Gastroesophageal sphincter (tissue), 3 donors: ENCODE data around the gene S1PR3.

Experiments
- EP300 ChIP-seq: sonication (generic); formaldehyde crosslinking; IDR thresholded peaks from one replicate; pipeline ENCODE4 v1.6.1; 2017; ENCODE audit warnings: antibody characterized with exemption, mild to moderate bottlenecking
- POLR2A ChIP-seq, 2 donors: fragments of 450-650 bp; IDR thresholded peaks; one replicate each; pipeline ENCODE4 v1.6.1; 2017; ENCODE audit warnings: antibody characterized with exemption in 2 of 2, mild to moderate bottlenecking in 2 of 2, moderate library complexity in 1 of 2
- POLR2AphosphoS5 ChIP-seq: sonication (generic); formaldehyde crosslinking; IDR thresholded peaks from one replicate; pipeline ENCODE4 v1.6.1; 2017; ENCODE audit warnings: antibody characterized with exemption
- TF ChIP-seq, protein P1 (sequence below), 4 experiments: fragments of 200-600 bp in 2 of 4; fragments of 450-650 bp in 2 of 4; sonication (generic) in 1 of 4; IDR thresholded peaks; one replicate each; pipeline ENCODE4 v1.5.1; 2017 to 2019; ENCODE audit warnings: antibody characterized with exemption in 4 of 4, mild to moderate bottlenecking in 2 of 4, moderate library complexity in 2 of 4

DNA sequence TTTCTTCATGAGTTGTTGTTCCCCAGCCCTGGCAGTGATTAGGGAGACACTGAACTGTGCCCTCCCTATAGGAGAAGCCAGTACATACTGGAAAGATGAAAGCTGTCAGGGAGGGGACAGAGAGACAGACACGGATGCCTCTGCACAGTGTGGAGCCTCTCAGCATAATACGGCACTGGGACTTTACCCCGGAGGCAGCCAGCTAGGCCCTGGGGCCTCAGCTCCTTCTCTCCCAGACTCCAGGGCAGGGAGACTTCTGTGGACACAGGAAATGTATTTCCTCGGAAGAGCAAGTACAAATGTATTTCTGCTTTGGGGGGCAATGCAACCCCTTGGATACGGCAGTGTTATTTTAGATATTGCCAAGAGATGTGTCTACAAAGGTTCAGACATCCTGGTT, 62.0 kb downstream of the S1PR3 start:
- TF ChIP-seq, protein P1, sequence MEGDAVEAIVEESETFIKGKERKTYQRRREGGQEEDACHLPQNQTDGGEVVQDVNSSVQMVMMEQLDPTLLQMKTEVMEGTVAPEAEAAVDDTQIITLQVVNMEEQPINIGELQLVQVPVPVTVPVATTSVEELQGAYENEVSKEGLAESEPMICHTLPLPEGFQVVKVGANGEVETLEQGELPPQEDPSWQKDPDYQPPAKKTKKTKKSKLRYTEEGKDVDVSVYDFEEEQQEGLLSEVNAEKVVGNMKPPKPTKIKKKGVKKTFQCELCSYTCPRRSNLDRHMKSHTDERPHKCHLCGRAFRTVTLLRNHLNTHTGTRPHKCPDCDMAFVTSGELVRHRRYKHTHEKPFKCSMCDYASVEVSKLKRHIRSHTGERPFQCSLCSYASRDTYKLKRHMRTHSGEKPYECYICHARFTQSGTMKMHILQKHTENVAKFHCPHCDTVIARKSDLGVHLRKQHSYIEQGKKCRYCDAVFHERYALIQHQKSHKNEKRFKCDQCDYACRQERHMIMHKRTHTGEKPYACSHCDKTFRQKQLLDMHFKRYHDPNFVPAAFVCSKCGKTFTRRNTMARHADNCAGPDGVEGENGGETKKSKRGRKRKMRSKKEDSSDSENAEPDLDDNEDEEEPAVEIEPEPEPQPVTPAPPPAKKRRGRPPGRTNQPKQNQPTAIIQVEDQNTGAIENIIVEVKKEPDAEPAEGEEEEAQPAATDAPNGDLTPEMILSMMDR (IDR thresholded peaks at IDR 0.05), result no peak
- no peak for TF ChIP-seq POLR2A (IDR thresholded peaks at IDR 0.05)
- no peak for TF ChIP-seq POLR2AphosphoS5
- TF ChIP-seq EP300, result no peak
